DND-41 (cell line): ENCODE results near the gene USP36.

Source experiments
- CTCF ChIP-seq: IDR thresholded peaks from 2 replicates; pipeline ENCODE4 v1.5.1; 2012; ENCODE audit warnings: borderline replicate concordance, low read length, moderate library complexity, mild to moderate bottlenecking; ENCODE audit not compliant: poor library complexity, severe bottlenecking; ENCODE audit errors: extremely low read depth
- EZH2 ChIP-seq: IDR thresholded peaks from 3 replicates; pipeline ENCODE4 v1.6.1; 2012; ENCODE audit warnings: borderline replicate concordance, low read depth, mild to moderate bottlenecking, moderate library complexity, low read length, inconsistent platforms; ENCODE audit not compliant: severe bottlenecking

GRCh38 chr17:78884148-78884825 lies 43.7 kb upstream of the USP36 start:
- TF ChIP-seq EZH2 (no peak), CTCF (no peak)
